Measurements from ENCODE around the gene WDR59. TPM values are rescaled to one million over a fixed set of nuclear protein-coding genes. Genes with fewer than 3 reads are reported as not detected.

WDR59 gene
- total and polyA plus RNA-seq, 2 of the 4 experiments (the other 2 are of a cell fraction), result 29.4 to 44.6 TPM

DNA sequence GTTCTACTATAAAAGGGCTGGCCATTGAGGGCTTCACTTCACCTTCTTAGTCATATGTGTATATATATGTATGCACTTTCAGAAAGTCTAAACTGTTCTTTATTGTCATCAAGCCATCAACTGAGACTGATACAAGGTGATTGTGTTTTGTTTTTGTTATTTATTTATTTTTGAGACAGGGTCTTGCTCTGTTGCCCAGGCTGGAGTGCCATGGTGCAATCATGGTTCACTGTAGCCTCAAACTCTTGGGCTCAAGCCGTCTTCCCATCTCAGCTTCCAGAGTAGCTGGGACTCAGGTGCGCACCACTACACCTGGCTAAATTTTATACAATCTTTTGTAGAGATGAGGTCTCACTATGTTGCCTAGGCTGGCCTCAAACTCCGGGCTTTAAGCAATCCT is 19.5 kb upstream of the WDR59 start:
- Histone ChIP-seq H3K36me3 (ENCODE audit: control insufficient read depth, insufficient read depth, low read length) (peaks cover 4% of the 10 kb centered on the region; the same call in 1 of the 2 replicates), H4K8ac (ENCODE audit: low read depth in 2 of 2, low read length in 2 of 2) (no peak overlapping the region), H2BK15ac (ENCODE audit: low read depth, low read length) (no peak overlapping the region), H3K9me3 (ENCODE audit: control insufficient read depth, insufficient read depth, low read length) (no peaks in the 10 kb centered on the region), H4K5ac (ENCODE audit: low read depth, low read length) (no peak overlapping the region), H4K20me1 (ENCODE audit: insufficient read depth, low read length) (peaks cover 64% of the 10 kb centered on the region), H3K18ac (ENCODE audit: low read depth, low read length) (no peak overlapping the region), H3K27me3 (ENCODE audit: control insufficient read depth, insufficient read depth, low read length) (no peaks in the 10 kb centered on the region), H3K4me2 (ENCODE audit: low read depth, low read length) (no peak overlapping the region), H3K4ac (ENCODE audit: low read depth, low read length) (no peak overlapping the region), H2AFZ (replicated peaks; ENCODE audit: low read length, poor library complexity) (no peak overlapping the region), H2BK120ac (ENCODE audit: low read depth, low read length) (no peak overlapping the region), H3K4me1 (ENCODE audit: control insufficient read depth, insufficient read depth, low read length) (peaks cover 10% of the 10 kb centered on the region), H3K23ac (ENCODE audit: low read depth, low read length) (no peak overlapping the region), H3K14ac (replicated peaks; ENCODE audit: low read depth, low read length) (no peak overlapping the region), H3K79me1 (ENCODE audit: low read depth in 1 of 2, low read length in 2 of 2) (peaks cover 52 to 85% of the 10 kb centered on the region in 2 experiments), H3K9ac (ENCODE audit: low read depth, low read length) (no peak overlapping the region), H2BK5ac (ENCODE audit: low read depth, low read length, poor library complexity, severe bottlenecking) (no peak overlapping the region), H2AK5ac (ENCODE audit: low read depth, low read length) (no peak overlapping the region), H4K91ac (ENCODE audit: insufficient read depth, low read depth, low read length) (no peak overlapping the region), H2BK20ac (ENCODE audit: low read depth, low read length) (no peak overlapping the region), H3K56ac (ENCODE audit: extremely low read depth, insufficient read depth, low read length) (no peak overlapping the region), H3K9me1 (ENCODE audit: insufficient read depth, low read length) (peaks cover 11% of the 10 kb centered on the region), H3K4me3 (ENCODE audit: insufficient read depth, low read depth, low read length) (no peak overlapping the region), H2AK9ac (replicated peaks; ENCODE audit: low read depth, low read length, poor library complexity) (no peak overlapping the region), H3K27ac (ENCODE audit: insufficient read depth, low read length) (no peak overlapping the region)
- TF ChIP-seq MAFK (IDR thresholded peaks at IDR 0.05; ENCODE audit: low read depth, low read length), result no peak
- no peak for TF ChIP-seq BHLHE40 (IDR thresholded peaks at IDR 0.05; ENCODE audit: low read depth, low read length)
- TF ChIP-seq MAZ (IDR thresholded peaks at IDR 0.05; ENCODE audit: borderline replicate concordance, low read depth, low read length), result no peak
- TF ChIP-seq RCOR1 (IDR thresholded peaks at IDR 0.05; ENCODE audit: insufficient replicate concordance, low read length), result no peak
- TF ChIP-seq NFE2L2 (IDR thresholded peaks at IDR 0.05; ENCODE audit: low read depth, low read length), result no peak
- TF ChIP-seq, protein P1, sequence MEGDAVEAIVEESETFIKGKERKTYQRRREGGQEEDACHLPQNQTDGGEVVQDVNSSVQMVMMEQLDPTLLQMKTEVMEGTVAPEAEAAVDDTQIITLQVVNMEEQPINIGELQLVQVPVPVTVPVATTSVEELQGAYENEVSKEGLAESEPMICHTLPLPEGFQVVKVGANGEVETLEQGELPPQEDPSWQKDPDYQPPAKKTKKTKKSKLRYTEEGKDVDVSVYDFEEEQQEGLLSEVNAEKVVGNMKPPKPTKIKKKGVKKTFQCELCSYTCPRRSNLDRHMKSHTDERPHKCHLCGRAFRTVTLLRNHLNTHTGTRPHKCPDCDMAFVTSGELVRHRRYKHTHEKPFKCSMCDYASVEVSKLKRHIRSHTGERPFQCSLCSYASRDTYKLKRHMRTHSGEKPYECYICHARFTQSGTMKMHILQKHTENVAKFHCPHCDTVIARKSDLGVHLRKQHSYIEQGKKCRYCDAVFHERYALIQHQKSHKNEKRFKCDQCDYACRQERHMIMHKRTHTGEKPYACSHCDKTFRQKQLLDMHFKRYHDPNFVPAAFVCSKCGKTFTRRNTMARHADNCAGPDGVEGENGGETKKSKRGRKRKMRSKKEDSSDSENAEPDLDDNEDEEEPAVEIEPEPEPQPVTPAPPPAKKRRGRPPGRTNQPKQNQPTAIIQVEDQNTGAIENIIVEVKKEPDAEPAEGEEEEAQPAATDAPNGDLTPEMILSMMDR (conservative IDR thresholded peaks at IDR 0.05; ENCODE audit: low read depth, low read length), result no peak
- no peak for TF ChIP-seq MXI1 (IDR thresholded peaks at IDR 0.05; ENCODE audit: borderline replicate concordance, low read depth, low read length)
- no peak for TF ChIP-seq SMC3 (IDR thresholded peaks at IDR 0.05; ENCODE audit: low read depth, low read length)
- TF ChIP-seq RAD21 (IDR thresholded peaks at IDR 0.05; ENCODE audit: low read length), result no peak
- dilution Hi-C loops (cut with HindIII; ENCODE audit: low sequenced_read_pairs, unreplicated experiment) (no loop called here), in situ Hi-C loops (cut with MboI; ENCODE audit: low sequenced_read_pairs) (loop anchor here (5.0 kb wide), 1 partner anchor 103 kb away; no protein-coding TSS in a partner anchor), intact Hi-C loops (cut with micrococcal nuclease) (no loop called here)
- ATAC-seq (ENCODE audit: low read depth), result no peak
- ChIA-PET CTCF (interaction anchor here (2.2 kb wide), 1 partner anchor 107 kb away, joined by 5 read pairs; no protein-coding TSS in a partner anchor), POLR2A (ENCODE audit: unreplicated experiment) (no interaction called here)
- no CpG with 5 or more reads among the region's 3 CpGs for WGBS, 2 experiments (ENCODE audit: extremely low coverage in 2 of 2, insufficient read length in 1 of 2)
- no TSS peak for BruUV-seq (replicated peaks)
- DNase-seq, result no peak

Measured in IMR-90 (cell line).